Vagina (tissue), 2 donors: Measurements from ENCODE around the gene ANO1.

Experiments used
- CTCF ChIP-seq, 3 experiments: fragments of 450-650 bp in 2 of 3; fragments of 200-600 bp in 1 of 3; sonication (generic) in 1 of 3; IDR thresholded peaks; one replicate each; pipeline ENCODE4 v1.5.1; 2017 to 2019; ENCODE audit warnings: antibody characterized with exemption in 3 of 3, mild to moderate bottlenecking in 2 of 3, moderate library complexity in 2 of 3
- POLR2A ChIP-seq, 2 donors: fragments of 450-650 bp; IDR thresholded peaks; one replicate each; pipeline ENCODE4 v1.6.1; 2017; ENCODE audit warnings: antibody characterized with exemption in 2 of 2, mild to moderate bottlenecking in 2 of 2, moderate library complexity in 2 of 2
- POLR2AphosphoS5 ChIP-seq, 2 donors: sonication (generic); formaldehyde crosslinking; IDR thresholded peaks; one replicate each; pipeline ENCODE4 v1.9.0; 2017; ENCODE audit warnings: antibody characterized with exemption in 2 of 2, mild to moderate bottlenecking in 2 of 2, low read depth in 1 of 2; ENCODE audit not compliant: insufficient read depth in 1 of 2

DNA sequence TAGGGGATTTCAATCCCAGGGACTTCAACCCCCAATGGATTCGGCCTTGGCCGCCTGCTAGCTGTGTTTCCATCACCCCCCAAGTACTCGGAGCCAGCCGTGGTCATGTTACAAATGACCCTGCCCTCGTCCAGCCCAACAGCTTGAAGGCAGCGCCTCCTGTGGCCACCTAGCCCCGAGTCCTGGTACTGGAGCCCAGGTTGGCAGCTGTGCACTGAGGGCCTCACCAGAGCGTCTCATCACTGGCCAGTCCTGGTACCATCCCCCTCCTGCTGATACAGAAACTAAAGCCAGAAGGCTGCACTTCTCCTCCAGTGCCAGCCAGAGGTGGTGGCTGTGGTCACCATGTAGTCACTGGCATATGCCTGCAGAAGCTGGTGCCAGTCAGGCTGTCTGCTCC, 80.1 kb downstream of the ANO1 start:
- TF ChIP-seq CTCF (IDR thresholded peaks at IDR 0.05) = no peak
- no peak for TF ChIP-seq POLR2A (IDR thresholded peaks at IDR 0.05)
- TF ChIP-seq POLR2AphosphoS5 (IDR thresholded peaks at IDR 0.05; ENCODE audit: insufficient read depth in 1 of 2, low read depth in 1 of 2) = no peak
